Esophagus squamous epithelium (tissue), 4 donors: ENCODE measurements around the gene LRWD1.

Experiments
- CTCF ChIP-seq, 6 experiments: fragments of 450-650 bp in 4 of 6; fragments of 200-600 bp in 2 of 6; sonication (generic) in 2 of 6; IDR thresholded peaks; one replicate each; pipeline ENCODE4 v1.5.1; 2016 to 2019; ENCODE audit warnings: antibody characterized with exemption in 6 of 6, mild to moderate bottlenecking in 4 of 6, moderate library complexity in 4 of 6
- POLR2A ChIP-seq, 4 donors: fragments of 450-650 bp; IDR thresholded peaks; one replicate each; pipeline ENCODE4 v1.6.1; 2017; ENCODE audit warnings: antibody characterized with exemption in 4 of 4, mild to moderate bottlenecking in 4 of 4, moderate library complexity in 3 of 4

DNA sequence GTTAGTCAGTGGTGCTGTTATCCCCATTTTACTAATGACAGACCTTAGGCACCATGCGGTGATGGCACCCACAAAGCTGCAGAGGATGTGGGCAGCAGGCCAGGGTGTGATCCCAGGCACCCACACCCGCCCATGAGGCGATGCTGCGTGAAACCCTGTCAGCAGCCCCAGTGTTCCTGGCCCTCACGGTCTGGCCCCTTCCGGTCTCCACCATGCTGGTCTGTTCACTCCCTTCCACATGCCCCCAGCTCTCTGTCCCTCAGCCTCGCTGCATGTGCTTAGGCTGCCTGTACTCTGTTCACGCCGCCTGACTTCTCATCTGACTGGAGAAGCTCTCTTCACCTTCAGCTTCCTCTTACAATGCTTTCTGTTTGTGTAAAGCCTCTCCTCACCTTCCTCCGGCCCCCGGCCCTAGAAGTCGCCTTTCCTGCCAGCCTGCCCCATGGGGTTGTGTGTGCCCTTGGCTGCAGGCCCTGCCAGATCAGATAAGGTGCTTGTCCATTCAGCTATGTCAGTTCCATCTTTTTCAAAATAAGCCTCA lies 49.0 kb upstream of the LRWD1 start:
- TF ChIP-seq CTCF (IDR thresholded peaks at IDR 0.05), result no peak
- TF ChIP-seq POLR2A (IDR thresholded peaks at IDR 0.05), result no peak
